H9 (cell line): ENCODE data around the gene LRP1B. TPM values are rescaled to one million over a fixed set of nuclear protein-coding genes. Genes with fewer than 3 reads are reported as not detected.

ENCODE experiments used
- DNase-seq: peaks from one replicate; pipeline ENCODE4 v3.0.0-alpha.2; 2017
- H2AFZ ChIP-seq: one replicate; pipeline ENCODE4 v1.6.1; 2013; ENCODE audit warnings: mild to moderate bottlenecking, low read length, control low read depth, moderate library complexity
- H2AK5ac ChIP-seq: 2 replicates; pipeline ENCODE4 v1.6.1; 2013; ENCODE audit warnings: low read length, control low read depth, mixed read lengths; ENCODE audit not compliant: insufficient read length
- H2BK120ac ChIP-seq: one replicate; pipeline ENCODE4 v1.6.1; 2013; ENCODE audit warnings: low read depth, mild to moderate bottlenecking, low read length, control low read depth, inconsistent platforms; ENCODE audit not compliant: poor library complexity, severe bottlenecking
- H2BK12ac ChIP-seq: 2 replicates; pipeline ENCODE4 v1.6.1; 2013; ENCODE audit warnings: low read length, control low read depth, mixed read lengths, low read depth; ENCODE audit not compliant: insufficient read length
- H2BK15ac ChIP-seq: 2 replicates; pipeline ENCODE4 v1.6.1; 2013; ENCODE audit warnings: low read depth, low read length, control low read depth
- H2BK20ac ChIP-seq: one replicate; pipeline ENCODE4 v1.6.1; 2013; ENCODE audit warnings: low read depth, mild to moderate bottlenecking, low read length, control low read depth, inconsistent platforms; ENCODE audit not compliant: poor library complexity, severe bottlenecking
- H2BK5ac ChIP-seq: 2 replicates; pipeline ENCODE4 v1.6.1; 2013; ENCODE audit warnings: low read length, control low read depth, mixed read lengths; ENCODE audit not compliant: insufficient read length
- H3K14ac ChIP-seq: 2 replicates; pipeline ENCODE4 v1.6.1; 2013; ENCODE audit warnings: low read length, control low read depth; ENCODE audit not compliant: insufficient read depth
- H3K18ac ChIP-seq: 2 replicates; pipeline ENCODE4 v1.6.1; 2013; ENCODE audit warnings: low read depth, mild to moderate bottlenecking, mixed read lengths, low read length, control low read depth; ENCODE audit not compliant: insufficient read length
- H3K23ac ChIP-seq: 2 replicates; pipeline ENCODE4 v1.6.1; 2013; ENCODE audit warnings: low read length, control low read depth, mixed read lengths, low read depth; ENCODE audit not compliant: insufficient read length
- H3K23me2 ChIP-seq: 2 replicates; pipeline ENCODE4 v1.6.1; 2013; ENCODE audit warnings: low read depth, mild to moderate bottlenecking, mixed read lengths, low read length, control low read depth; ENCODE audit not compliant: insufficient read length, poor library complexity, severe bottlenecking
- H3K27ac ChIP-seq: 2 replicates; pipeline ENCODE4 v1.5.1; 2013; ENCODE audit warnings: low read length, control low read depth, mixed read lengths, low read depth; ENCODE audit not compliant: insufficient read length
- H3K27me3 ChIP-seq: 2 replicates; pipeline ENCODE4 v1.6.1; 2013; ENCODE audit warnings: low read length, control low read depth, inconsistent platforms; ENCODE audit not compliant: insufficient read depth
- H3K4ac ChIP-seq: 2 replicates; pipeline ENCODE4 v1.6.1; 2013; ENCODE audit warnings: low read depth, mild to moderate bottlenecking, control low read depth, inconsistent platforms, low read length, moderate library complexity
- H3K4me1 ChIP-seq: 2 replicates; pipeline ENCODE4 v1.6.1; 2013; ENCODE audit warnings: low read length, control low read depth, inconsistent platforms; ENCODE audit not compliant: insufficient read depth
- H3K4me2 ChIP-seq: 2 replicates; pipeline ENCODE4 v1.6.1; 2013; ENCODE audit warnings: low read length, control low read depth, mixed read lengths; ENCODE audit not compliant: insufficient read length, insufficient read depth
- H3K56ac ChIP-seq: 2 replicates; pipeline ENCODE4 v1.6.1; 2013; ENCODE audit warnings: low read depth, mild to moderate bottlenecking, mixed read lengths, low read length, control low read depth; ENCODE audit not compliant: insufficient read length
- H3K79me1 ChIP-seq: 2 replicates; pipeline ENCODE4 v1.6.1; 2013; ENCODE audit warnings: low read depth, mild to moderate bottlenecking, moderate library complexity, low read length, control low read depth, inconsistent platforms; ENCODE audit not compliant: insufficient read depth, poor library complexity, severe bottlenecking
- H3K79me2 ChIP-seq: 2 replicates; pipeline ENCODE4 v1.6.1; 2013; ENCODE audit warnings: low read length, control low read depth, inconsistent platforms; ENCODE audit not compliant: insufficient read depth
- H3K9ac ChIP-seq: 2 replicates; pipeline ENCODE4 v1.6.1; 2013; ENCODE audit warnings: low read length, control low read depth, mixed read lengths; ENCODE audit not compliant: insufficient read length; ENCODE audit errors: extremely low read depth
- H3K9me3 ChIP-seq: one replicate; pipeline ENCODE4 v1.6.1; 2013; ENCODE audit warnings: low read depth, low read length, inconsistent platforms; ENCODE audit not compliant: control insufficient read depth
- H3T11ph ChIP-seq: one replicate; pipeline ENCODE4 v1.6.1; 2013; ENCODE audit warnings: mild to moderate bottlenecking, low read length, control low read depth, inconsistent platforms
- H4K20me1 ChIP-seq: one replicate; pipeline ENCODE4 v1.6.1; 2013; ENCODE audit not compliant: control insufficient read depth, insufficient read length, insufficient read depth
- H4K5ac ChIP-seq: 2 replicates; pipeline ENCODE4 v1.6.1; 2013; ENCODE audit warnings: low read depth, mild to moderate bottlenecking, mixed read lengths, low read length, control low read depth; ENCODE audit not compliant: insufficient read length
- H4K8ac ChIP-seq: replicated peaks from 2 replicates; pipeline ENCODE4 v1.6.1; 2013; ENCODE audit warnings: low read length, control low read depth, mixed read lengths, low read depth; ENCODE audit not compliant: insufficient read length
- H4K91ac ChIP-seq: 2 replicates; pipeline ENCODE4 v1.6.1; 2013; ENCODE audit warnings: low read depth, mild to moderate bottlenecking, moderate library complexity, mixed read lengths, low read length, control low read depth; ENCODE audit not compliant: insufficient read length
- H3K27ac Mint-ChIP-seq, 3 experiments: 2 replicates in 2 of 3; 3 replicates in 1 of 3; pipeline ENCODE4 v1.8.0; 2020 to 2021; ENCODE audit warnings: mixed read lengths in 3 of 3, mild to moderate bottlenecking in 1 of 3, moderate library complexity in 1 of 3
- H3K27me3 Mint-ChIP-seq: 2 replicates; pipeline ENCODE4 v1.8.0; 2021; ENCODE audit warnings: low read depth, mild to moderate bottlenecking, moderate library complexity, mixed read lengths
- H3K36me3 Mint-ChIP-seq, 3 experiments: 2 replicates in 2 of 3; 3 replicates in 1 of 3; pipeline ENCODE4 v1.8.0; 2020 to 2021; ENCODE audit warnings: low read depth in 3 of 3, mixed read lengths in 3 of 3; ENCODE audit not compliant: insufficient read depth in 1 of 3
- H3K4me1 Mint-ChIP-seq, 2 experiments: 2 replicates each; pipeline ENCODE4 v1.8.0; 2020; ENCODE audit warnings: mixed read lengths in 2 of 2
- H3K4me3 Mint-ChIP-seq, 2 experiments: 2 replicates in 1 of 2; 3 replicates in 1 of 2; pipeline ENCODE4 v1.8.0; 2020 to 2021; ENCODE audit warnings: mild to moderate bottlenecking in 2 of 2, mixed read lengths in 2 of 2, moderate library complexity in 1 of 2
- H3K9me3 Mint-ChIP-seq, 2 experiments: 2 replicates in 1 of 2; 3 replicates in 1 of 2; pipeline ENCODE4 v1.8.0; 2020; ENCODE audit warnings: mild to moderate bottlenecking in 2 of 2, mixed read lengths in 2 of 2, moderate library complexity in 1 of 2
- WGBS: extraction: QIAGEN DNeasy Blood & Tissue Kit; methylation state at CpG from one replicate; pipeline ENCODE4 v1.1.7; 2013; ENCODE audit warnings: missing lambda C conversion rate, low lambda C conversion rate, mixed read lengths; ENCODE audit not compliant: insufficient read length; ENCODE audit errors: extremely low coverage; 5-methylcytosine and 5-hydroxymethylcytosine counted together
- total RNA-seq: library from RNA; stranded (reverse); gene quantifications from 2 replicates; pipeline ENCODE4 v1.2.1, GENCODE V29; 2021
- TF ChIP-seq, protein P1 (sequence below): fragments of 200-600 bp; sonication (generic); conservative IDR thresholded peaks from 3 replicates; pipeline ENCODE4 v1.8.0; 2021; ENCODE audit warnings: antibody characterized with exemption, mild to moderate bottlenecking

Gene LRP1B
- total RNA-seq, 1 experiment from 2014 or later: not detected

DNA sequence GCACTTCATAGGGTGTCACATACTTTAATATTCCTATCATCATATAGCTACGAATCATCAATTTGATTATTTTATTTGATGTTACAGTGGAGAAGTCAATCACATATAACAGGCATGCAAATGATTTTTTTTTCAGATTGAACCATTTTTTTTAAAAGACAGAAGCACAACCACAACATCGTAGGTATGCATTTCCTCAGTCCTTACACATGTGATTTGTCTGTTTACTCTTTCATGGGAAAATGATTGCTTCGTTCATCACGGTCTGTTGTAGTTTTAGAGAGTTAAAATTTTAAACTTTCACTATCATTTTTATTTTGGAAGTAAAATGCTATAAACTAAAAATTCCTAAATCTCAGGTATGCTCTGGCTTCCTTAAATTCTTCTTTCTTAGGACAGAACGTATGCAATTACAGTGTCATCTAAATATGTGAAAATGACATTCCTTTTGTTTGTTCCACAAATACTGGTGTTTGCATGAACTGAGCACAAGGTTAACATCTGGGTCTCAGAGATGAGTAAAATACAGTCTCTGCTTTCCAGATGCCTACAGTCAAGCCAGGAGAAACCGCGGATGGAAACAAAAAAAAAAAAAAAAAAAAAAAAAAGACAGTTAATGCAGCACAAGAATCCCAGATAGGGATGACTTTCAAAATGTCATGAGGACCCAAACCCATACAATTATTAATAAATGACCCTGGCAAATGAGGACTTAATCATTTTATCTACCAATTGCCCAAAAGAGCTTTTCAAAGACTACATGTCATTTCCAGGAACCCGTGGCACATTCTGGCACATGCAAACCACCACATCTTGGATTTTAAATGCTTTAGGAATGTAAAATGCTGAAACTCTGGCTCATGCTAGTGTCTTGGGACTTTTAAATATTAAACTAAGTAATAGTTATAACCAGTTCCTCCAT is 201.2 kb downstream of the LRP1B start:
- Histone ChIP-seq H3K23ac (no peak overlapping the region), H2BK120ac (no peak overlapping the region), H3K27me3 (no peaks in the 10 kb centered on the region), H2BK5ac (no peak overlapping the region), H3T11ph (no peak overlapping the region), H3K14ac (no peak overlapping the region), H3K79me2 (no peaks in the 10 kb centered on the region), H3K79me1 (no peaks in the 10 kb centered on the region), H4K8ac (no peak overlapping the region), H2BK20ac (no peak overlapping the region), H2BK15ac (no peak overlapping the region), H3K4me1 (no peaks in the 10 kb centered on the region), H2AK5ac (no peak overlapping the region), H3K23me2 (no peaks in the 10 kb centered on the region), H3K56ac (no peak overlapping the region), H3K27ac (no peak overlapping the region), H2AFZ (no peak overlapping the region), H3K4ac (no peak overlapping the region), H4K20me1 (no peaks in the 10 kb centered on the region), H3K9me3 (no peaks in the 10 kb centered on the region), H3K18ac (no peak overlapping the region), H2BK12ac (no peak overlapping the region), H3K9ac (no peak overlapping the region), H3K4me2 (no peak overlapping the region), H4K5ac (no peak overlapping the region), H4K91ac (no peak overlapping the region)
- no peak for DNase-seq
- TF ChIP-seq, protein P1, sequence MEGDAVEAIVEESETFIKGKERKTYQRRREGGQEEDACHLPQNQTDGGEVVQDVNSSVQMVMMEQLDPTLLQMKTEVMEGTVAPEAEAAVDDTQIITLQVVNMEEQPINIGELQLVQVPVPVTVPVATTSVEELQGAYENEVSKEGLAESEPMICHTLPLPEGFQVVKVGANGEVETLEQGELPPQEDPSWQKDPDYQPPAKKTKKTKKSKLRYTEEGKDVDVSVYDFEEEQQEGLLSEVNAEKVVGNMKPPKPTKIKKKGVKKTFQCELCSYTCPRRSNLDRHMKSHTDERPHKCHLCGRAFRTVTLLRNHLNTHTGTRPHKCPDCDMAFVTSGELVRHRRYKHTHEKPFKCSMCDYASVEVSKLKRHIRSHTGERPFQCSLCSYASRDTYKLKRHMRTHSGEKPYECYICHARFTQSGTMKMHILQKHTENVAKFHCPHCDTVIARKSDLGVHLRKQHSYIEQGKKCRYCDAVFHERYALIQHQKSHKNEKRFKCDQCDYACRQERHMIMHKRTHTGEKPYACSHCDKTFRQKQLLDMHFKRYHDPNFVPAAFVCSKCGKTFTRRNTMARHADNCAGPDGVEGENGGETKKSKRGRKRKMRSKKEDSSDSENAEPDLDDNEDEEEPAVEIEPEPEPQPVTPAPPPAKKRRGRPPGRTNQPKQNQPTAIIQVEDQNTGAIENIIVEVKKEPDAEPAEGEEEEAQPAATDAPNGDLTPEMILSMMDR: no peak
- no peaks in the 10 kb centered on the region for H3K27me3 Mint-ChIP-seq
- no peaks in the 10 kb centered on the region for H3K36me3 Mint-ChIP-seq
- H3K4me3 Mint-ChIP-seq: no peak overlapping the region
- H3K9me3 Mint-ChIP-seq: no peaks in the 10 kb centered on the region; a peak in 1 of 5 replicates
- peaks cover 0 to 3% of the 10 kb centered on the region in 2 experiments; a peak in 1 of 4 replicates for H3K4me1 Mint-ChIP-seq
- no CpG with 5 or more reads among the region's 8 CpGs for WGBS
- peak overlapping the region in 1 of 3 experiments; percentile 35; a peak in 1 of 7 replicates for H3K27ac Mint-ChIP-seq
